Measurements from ENCODE around the gene LRRC55.

- TF ChIP-seq CTCF (IDR thresholded peaks at IDR 0.05) = no peak
- TF ChIP-seq REST (IDR thresholded peaks at IDR 0.05; ENCODE audit: insufficient read depth in 1 of 2, low read depth in 2 of 2, low read length in 1 of 2) = no peak
- TF ChIP-seq POLR2AphosphoS5 (IDR thresholded peaks at IDR 0.05; ENCODE audit: low read depth, low read length) = no peak
- TF ChIP-seq SIN3A (IDR thresholded peaks at IDR 0.05; ENCODE audit: borderline replicate concordance, insufficient read depth, low read depth, low read length) = no peak
- TF ChIP-seq TCF7L2 (IDR thresholded peaks at IDR 0.05; ENCODE audit: low read depth, low read length) = no peak
Observed at GRCh38 chr11:57167125-57167846, 14.5 kb upstream of the LRRC55 start.
